RWPE1 (cell line): ENCODE data around the gene METTL21C.
A peak's percentile ranks its signal among the peaks of the same experiment; 100 is the strongest.

Experiments used
- CTCF ChIA-PET: fragments of 350-600 bp; sonication (Branson Sonifier 250); formaldehyde crosslinking; extraction: SDS; loops from one replicate; lab custom pipeline; 2021; lab: Yijun Ruan, JAX
- POLR2A ChIA-PET: fragments of 400-600 bp; formaldehyde crosslinking; extraction: SDS; loops from one replicate; lab custom pipeline; 2020; ENCODE audit warnings: antibody characterized with exemption; ENCODE audit not compliant: low non-redundant PET; lab: Yijun Ruan, JAX
- DNase-seq: peaks from one replicate; pipeline ENCODE4 v3.0.0; 2012; ENCODE audit warnings: low spot score
- H3K27ac ChIP-seq: fragments of 450-650 bp; 2 replicates; pipeline ENCODE4 v1.5.1; 2017
- CTCF ChIP-seq: fragments of 450-650 bp; conservative IDR thresholded peaks from 2 replicates; pipeline ENCODE4 v1.5.1; 2017; ENCODE audit warnings: low read depth, mild to moderate bottlenecking

Gene METTL21C

DNA sequence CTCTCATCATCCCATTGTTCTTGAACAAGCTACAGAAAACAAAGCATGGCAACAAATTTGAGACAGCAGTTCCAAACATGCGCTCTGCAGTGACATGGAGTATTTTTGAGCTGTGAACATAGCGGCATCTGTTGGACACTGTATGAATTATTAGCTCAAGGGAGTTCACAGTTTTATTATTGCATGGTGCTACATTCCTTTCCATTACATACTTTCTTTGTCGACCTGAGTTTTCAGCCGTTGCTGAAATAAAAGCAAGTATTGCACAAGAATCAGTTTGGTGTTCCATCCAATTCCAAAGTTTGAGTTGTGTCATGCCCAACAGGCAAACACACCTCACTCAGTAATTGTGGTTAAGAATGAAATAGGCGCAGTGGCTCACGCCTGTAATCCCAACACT lies 30.1 kb upstream of the METTL21C start:
- ChIA-PET POLR2A (no interaction called here), CTCF (interaction anchor here (0.5 to 1.5 kb wide), 19 partner anchors 8 to 1580 kb away, joined by 3 to 8 read pairs (median 4); partner anchors contain the start of genes BIVM and POGLUT2)
- peak; percentile 72 for DNase-seq
- TF ChIP-seq CTCF, result peak; percentile 81
- H3K27ac ChIP-seq, result peak overlapping the region; percentile 75

DNA sequence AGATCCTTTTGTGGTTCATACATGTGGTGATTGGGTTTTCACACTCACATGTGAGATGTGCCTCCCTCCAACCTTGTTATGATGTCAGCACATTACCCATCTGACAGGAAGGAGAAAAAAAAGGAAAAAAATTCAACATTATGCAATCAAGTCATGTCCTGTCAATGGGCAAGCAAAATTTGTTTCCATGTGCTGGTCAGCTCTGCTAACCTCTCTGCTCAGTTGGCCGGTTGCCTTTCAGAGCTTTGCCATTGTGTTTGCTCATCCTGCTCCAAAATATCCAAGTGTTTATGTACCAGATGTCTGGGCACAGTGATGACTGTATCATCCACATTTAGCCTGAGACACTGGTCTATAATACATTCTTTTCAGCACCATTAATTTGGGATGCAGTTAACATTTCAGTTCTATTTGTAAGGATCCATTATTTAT lies 27.0 kb upstream of the METTL21C start:
- DNase-seq, result no peak
- CTCF ChIA-PET, result interaction anchor here (0.7 kb wide), 2 partner anchors 61 to 166 kb away, joined by 3 to 5 read pairs; no protein-coding TSS in a partner anchor
- no peak overlapping the region for H3K27ac ChIP-seq
- POLR2A ChIA-PET, result no interaction called here
- no peak for TF ChIP-seq CTCF

DNA sequence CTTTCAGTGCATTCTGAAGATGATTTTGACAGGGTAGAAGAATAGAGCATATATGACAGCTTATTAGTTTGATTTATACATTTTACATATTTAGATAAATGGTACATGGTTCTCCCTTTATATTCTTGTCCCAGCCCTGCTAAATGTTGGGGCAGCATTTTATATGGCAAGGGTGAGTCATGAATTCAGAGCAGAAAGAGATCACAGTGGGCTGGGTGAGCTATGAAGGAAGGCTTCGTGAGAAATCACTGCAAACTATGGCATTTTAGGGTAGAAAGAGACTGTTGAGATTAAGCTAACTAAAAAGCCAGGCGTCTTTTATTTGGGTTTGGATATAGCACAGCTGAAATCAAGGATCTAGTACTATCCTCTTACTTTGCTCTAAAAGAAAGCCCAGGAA lies 23.9 kb upstream of the METTL21C start:
- TF ChIP-seq CTCF, result no peak
- POLR2A ChIA-PET, result no interaction called here
- CTCF ChIA-PET, result interaction anchor here (0.6 to 0.7 kb wide), 2 partner anchors 129 to 1452 kb away, joined by 3 read pairs; no protein-coding TSS in a partner anchor

GRCh38 chr13:102715447-102715846 lies 20.6 kb upstream of the METTL21C start:
- no peak overlapping the region for H3K27ac ChIP-seq
- POLR2A ChIA-PET, result no interaction called here
- CTCF ChIA-PET, result interaction anchor here (0.7 kb wide), 1 partner anchor 1069 kb away, joined by 4 read pairs; no protein-coding TSS in a partner anchor
- no peak for DNase-seq
- TF ChIP-seq CTCF, result no peak

More for the DNA sequence above, 23.9 kb upstream of the METTL21C start:
- H3K27ac ChIP-seq, result no peak overlapping the region
- DNase-seq, result no peak

DNA sequence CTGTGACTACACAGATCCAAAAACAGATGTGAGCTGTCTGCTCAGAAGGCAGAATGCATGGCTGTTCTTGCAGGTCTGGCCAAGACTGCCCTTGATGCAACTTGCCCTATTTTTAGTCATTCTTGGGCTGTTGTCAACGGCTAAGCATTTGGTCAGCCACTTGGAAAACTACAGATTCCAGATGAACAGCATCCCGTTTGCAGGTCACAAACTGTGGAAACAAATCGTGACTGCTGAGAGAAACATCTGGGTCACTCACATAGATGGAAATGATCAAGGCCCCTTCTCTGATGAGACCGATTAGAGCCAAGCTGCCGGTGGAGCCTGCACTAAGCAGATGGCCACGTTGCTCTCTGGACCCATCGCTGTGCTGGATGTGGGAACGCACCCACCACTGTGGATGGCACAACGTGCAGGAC lies 15.4 kb upstream of the METTL21C start:
- DNase-seq, result no peak
- peak overlapping the region; percentile 63 for H3K27ac ChIP-seq
- no peak for TF ChIP-seq CTCF
- CTCF ChIA-PET, result interaction anchor here (0.9 kb wide), 1 partner anchor 154 kb away, joined by 3 read pairs; no protein-coding TSS in a partner anchor
- POLR2A ChIA-PET, result no interaction called here

DNA sequence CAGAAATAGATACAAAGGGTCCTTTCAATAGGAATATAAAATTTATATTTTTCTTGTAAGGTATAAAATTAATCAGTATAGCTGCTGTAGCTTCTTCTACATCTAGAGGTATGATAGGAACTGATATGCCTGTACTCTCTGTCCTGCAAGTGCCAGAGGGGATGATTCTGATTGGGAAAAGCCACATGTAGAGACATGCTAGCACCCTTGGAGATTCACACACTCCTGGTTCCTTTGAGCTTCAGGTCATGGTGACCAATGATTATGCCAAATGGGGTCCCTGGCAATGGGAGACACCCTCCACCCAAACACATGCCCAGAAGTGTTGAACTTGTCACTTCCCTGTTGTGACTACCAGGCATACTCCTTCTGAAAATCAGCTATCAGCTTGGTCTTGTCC lies 14.7 kb upstream of the METTL21C start:
- POLR2A ChIA-PET, result no interaction called here
- peak overlapping the region; percentile 63 for H3K27ac ChIP-seq
- no peak for DNase-seq
- CTCF ChIA-PET, result interaction anchor here (0.9 kb wide), 1 partner anchor 153 kb away, joined by 3 read pairs; no protein-coding TSS in a partner anchor
- TF ChIP-seq CTCF, result no peak
